ENCODE results near the gene NDUFA6. TPM values are rescaled to one million over a fixed set of nuclear protein-coding genes. Genes with fewer than 3 reads are reported as not detected.

NDUFA6 gene
- total RNA-seq, 1 experiment from 2014 or later: 92.2 TPM

DNA sequence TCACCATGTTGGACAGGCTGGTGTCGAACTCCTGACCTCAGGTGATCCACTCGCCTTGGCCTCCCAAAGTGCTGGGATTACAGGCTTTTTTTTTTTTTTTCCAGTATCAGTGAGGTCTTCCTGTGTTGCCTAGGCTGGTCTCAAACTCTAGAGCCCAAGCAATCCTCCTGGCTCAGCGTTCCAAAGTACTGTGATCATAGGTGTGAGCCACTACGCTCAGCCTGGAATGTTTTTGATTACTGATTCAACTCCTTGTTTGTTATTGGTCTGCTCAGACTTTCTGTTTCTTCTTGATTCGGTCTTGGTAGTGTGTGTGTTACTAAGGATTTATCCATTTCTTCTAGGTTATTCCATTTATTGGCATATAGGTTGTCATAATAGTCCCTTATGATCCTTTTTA is 51.3 kb downstream of the NDUFA6 start:
- ChIA-PET POLR2A (no interaction called here), CTCF (no interaction called here)
- Histone ChIP-seq H3K4me1 (ENCODE audit: control insufficient read depth, insufficient read depth, low read length) (no peaks in the 10 kb centered on the region), H3K36me3 (ENCODE audit: control insufficient read depth, insufficient read depth, low read length) (no peaks in the 10 kb centered on the region), H3K9me3 (ENCODE audit: control insufficient read depth, insufficient read depth, low read depth, low read length) (0 out of 2 replicates have a peak, but pooled peaks cover 4% of the 10 kb centered on the region), H3K4me3 (ENCODE audit: low read depth in 2 of 2, low read length in 2 of 2) (no peak overlapping the region), H3K27me3 (ENCODE audit: control insufficient read depth, insufficient read depth, low read length) (no peaks in the 10 kb centered on the region), H3K27ac (ENCODE audit: low read length) (no peak overlapping the region)
- ATAC-seq (no peak), DNase-seq (ENCODE audit: low read depth, low spot score) (no peak)
- in situ Hi-C loops (cut with HindIII; ENCODE audit: low pct_unique_long_range_greater_than_20kb, low sequenced_read_pairs): no loop called here
- BruUV-seq (replicated peaks): no TSS peak
- intact Hi-C loops (cut with micrococcal nuclease; ENCODE audit: unreplicated experiment): no loop called here
- TF ChIP-seq, protein P1, sequence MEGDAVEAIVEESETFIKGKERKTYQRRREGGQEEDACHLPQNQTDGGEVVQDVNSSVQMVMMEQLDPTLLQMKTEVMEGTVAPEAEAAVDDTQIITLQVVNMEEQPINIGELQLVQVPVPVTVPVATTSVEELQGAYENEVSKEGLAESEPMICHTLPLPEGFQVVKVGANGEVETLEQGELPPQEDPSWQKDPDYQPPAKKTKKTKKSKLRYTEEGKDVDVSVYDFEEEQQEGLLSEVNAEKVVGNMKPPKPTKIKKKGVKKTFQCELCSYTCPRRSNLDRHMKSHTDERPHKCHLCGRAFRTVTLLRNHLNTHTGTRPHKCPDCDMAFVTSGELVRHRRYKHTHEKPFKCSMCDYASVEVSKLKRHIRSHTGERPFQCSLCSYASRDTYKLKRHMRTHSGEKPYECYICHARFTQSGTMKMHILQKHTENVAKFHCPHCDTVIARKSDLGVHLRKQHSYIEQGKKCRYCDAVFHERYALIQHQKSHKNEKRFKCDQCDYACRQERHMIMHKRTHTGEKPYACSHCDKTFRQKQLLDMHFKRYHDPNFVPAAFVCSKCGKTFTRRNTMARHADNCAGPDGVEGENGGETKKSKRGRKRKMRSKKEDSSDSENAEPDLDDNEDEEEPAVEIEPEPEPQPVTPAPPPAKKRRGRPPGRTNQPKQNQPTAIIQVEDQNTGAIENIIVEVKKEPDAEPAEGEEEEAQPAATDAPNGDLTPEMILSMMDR (IDR thresholded peaks at IDR 0.05): no peak
- TF ChIP-seq REST (IDR thresholded peaks at IDR 0.05; ENCODE audit: insufficient read depth in 1 of 2, low read depth in 2 of 2, low read length in 1 of 2) (no peak), TCF7L2 (IDR thresholded peaks at IDR 0.05; ENCODE audit: low read depth, low read length) (no peak), SIN3A (IDR thresholded peaks at IDR 0.05; ENCODE audit: borderline replicate concordance, insufficient read depth, low read depth, low read length) (no peak), POLR2AphosphoS5 (IDR thresholded peaks at IDR 0.05; ENCODE audit: low read depth, low read length) (no peak)

Other genes starting within 250 kb of the NDUFA6 start
- 0.62 TPM for gene SHISA8, start 175.7 kb downstream of the NDUFA6 start, total RNA-seq (2021; ENCODE audit: unreplicated experiment)
- gene TNFRSF13C, start 164.0 kb downstream of the NDUFA6 start, total RNA-seq (2021; ENCODE audit: unreplicated experiment): 1.0 TPM
- 39.8 TPM for gene CENPM, start 143.6 kb downstream of the NDUFA6 start, total RNA-seq (2021; ENCODE audit: unreplicated experiment)
- 3.9 TPM for gene SEPTIN3, start 121.3 kb downstream of the NDUFA6 start, total RNA-seq (2021; ENCODE audit: unreplicated experiment)
- 0.44 TPM for gene WBP2NL, start 92.0 kb downstream of the NDUFA6 start, total RNA-seq (2021; ENCODE audit: unreplicated experiment)
- 24.2 TPM for gene NAGA, start 20.0 kb downstream of the NDUFA6 start, total RNA-seq (2021; ENCODE audit: unreplicated experiment)
- 1.3 TPM for gene PHETA2, start 16.5 kb downstream of the NDUFA6 start, total RNA-seq (2021; ENCODE audit: unreplicated experiment)
- gene SMDT1, start 11.1 kb downstream of the NDUFA6 start, total RNA-seq (2021; ENCODE audit: unreplicated experiment): 44.6 TPM
- gene CYP2D6, start 40.0 kb upstream of the NDUFA6 start, total RNA-seq (2021; ENCODE audit: unreplicated experiment): 2.7 TPM
- 79.8 TPM for gene TCF20, start 179.9 kb upstream of the NDUFA6 start, total RNA-seq (2021; ENCODE audit: unreplicated experiment)

All from Panc1 (cell line).